NCI-H82 (cell line): ENCODE results near the gene PROB1.
A peak's percentile ranks its signal among the peaks of the same experiment; 100 is the strongest.
"Not testable (repeated sequence)": the region's sequence is repeated elsewhere in the genome, so short reads cannot be mapped to it uniquely, and the experiment has no call there.

Experiments
- DNase-seq: peaks from one replicate; lab custom pipeline; 2025; lab: John Stamatoyannopoulos, UW

PROB1 gene

GRCh38 chr5:139413153-139413552, 18.2 kb upstream of the PROB1 start:
- no peak for DNase-seq

- DNase-seq: no peak
Measured at GRCh38 chr5:139410993-139411828, 16.3 kb upstream of the PROB1 start.

- no peak for DNase-seq
Measured at GRCh38 chr5:139410121-139410992, 15.5 kb upstream of the PROB1 start.

- not testable (repeated sequence) for DNase-seq
Measured at GRCh38 chr5:139409116-139409515, 14.2 kb upstream of the PROB1 start.

GRCh38 chr5:139408191-139408590, 13.3 kb upstream of the PROB1 start:
- DNase-seq: no peak

- DNase-seq: peak; percentile 55
Measured at GRCh38 chr5:139407517-139407916, 12.6 kb upstream of the PROB1 start.

- DNase-seq: no peak
Measured at GRCh38 chr5:139406963-139407362, 12.1 kb upstream of the PROB1 start.

- peak; percentile 59 for DNase-seq
Measured at GRCh38 chr5:139404484-139404840, 9.6 kb upstream of the PROB1 start.

GRCh38 chr5:139403787-139404483, 9.0 kb upstream of the PROB1 start, which contains the start of gene SPATA24:
Gene SPATA24 (minus strand): TSS chr5:139404089. CDS start chr5:139404060, 29 bp downstream.
- DNase-seq: peak; percentile 99

GRCh38 chr5:139403418-139403786, 8.5 kb upstream of the PROB1 start:
- DNase-seq: no peak

GRCh38 chr5:139402561-139403158, 7.8 kb upstream of the PROB1 start:
- peak; percentile 64 for DNase-seq

- DNase-seq: no peak
Measured at GRCh38 chr5:139401546-139401945, 6.6 kb upstream of the PROB1 start.

- DNase-seq: no peak
Measured at GRCh38 chr5:139399501-139400121, 4.7 kb upstream of the PROB1 start.

GRCh38 chr5:139397921-139398320, 3.0 kb upstream of the PROB1 start:
- DNase-seq: no peak

GRCh38 chr5:139396691-139397090, 1.8 kb upstream of the PROB1 start:
- DNase-seq: no peak

GRCh38 chr5:139395844-139396640, 1.1 kb upstream of the PROB1 start:
- no peak for DNase-seq

GRCh38 chr5:139394123-139394653, 716 bp downstream of the PROB1 start:
- DNase-seq: no peak

- no peak for DNase-seq
Measured at GRCh38 chr5:139393497-139394122, 1.3 kb downstream of the PROB1 start.

GRCh38 chr5:139392678-139393496, 2.0 kb downstream of the PROB1 start:
- DNase-seq: peak; percentile 75
